SU-DHL-6 (cell line): ENCODE measurements around the gene MEGF6.

Experiments used
- H2AFZ ChIP-seq: fragments of 200-600 bp; sonication (generic); 2 replicates; pipeline ENCODE4 v1.6.1; 2014; ENCODE audit warnings: low read depth, mild to moderate bottlenecking, moderate library complexity, mixed read lengths, antibody characterized with exemption, low read length; ENCODE audit not compliant: severe bottlenecking
- H3F3A ChIP-seq: fragments of 200-600 bp; shearing (Covaris generic); 2 replicates; pipeline ENCODE4 v1.6.0; 2016; ENCODE audit warnings: antibody characterized with exemption, mild to moderate bottlenecking; ENCODE audit not compliant: insufficient read depth
- H3K27ac ChIP-seq: fragments of 200-600 bp; sonication (generic); 2 replicates; pipeline ENCODE4 v1.5.1; 2016; ENCODE audit warnings: low read depth, mild to moderate bottlenecking, low read length, moderate library complexity, mixed read lengths
- H3K27me3 ChIP-seq: fragments of 200-600 bp; sonication (generic), shearing (Covaris generic); 2 replicates; pipeline ENCODE4 v1.6.0; 2014; ENCODE audit warnings: mild to moderate bottlenecking, low read length
- H3K36me3 ChIP-seq: fragments of 200-600 bp; sonication (generic); 2 replicates; pipeline ENCODE4 v1.6.1; 2014; ENCODE audit warnings: mild to moderate bottlenecking, low read length, mixed read lengths
- H3K4me2 ChIP-seq: fragments of 300-600, 200-600 bp; shearing (Covaris generic), sonication (generic); 2 replicates; pipeline ENCODE4 v1.6.0; 2014; ENCODE audit warnings: low read length, low read depth, mild to moderate bottlenecking; ENCODE audit not compliant: poor library complexity, severe bottlenecking
- H3K4me3 ChIP-seq: fragments of 200-600 bp; sonication (generic); 2 replicates; pipeline ENCODE4 v1.5.1; 2014; ENCODE audit warnings: antibody characterized with exemption, low read length, mild to moderate bottlenecking, mixed read lengths; ENCODE audit not compliant: insufficient read depth, poor library complexity, severe bottlenecking
- H3K79me2 ChIP-seq: fragments of 200-600 bp; sonication (generic); 2 replicates; pipeline ENCODE4 v1.6.1; 2014; ENCODE audit warnings: mild to moderate bottlenecking, low read length, moderate library complexity; ENCODE audit not compliant: insufficient read depth
- H3K9ac ChIP-seq: fragments of 200-600 bp; sonication (generic); 2 replicates; pipeline ENCODE4 v1.7.0; 2014; ENCODE audit warnings: mild to moderate bottlenecking, low read length
- H3K9me2 ChIP-seq: fragments of 200-600 bp; sonication (generic); replicated peaks from 2 replicates; pipeline ENCODE4 v1.6.1; 2014; ENCODE audit warnings: low read length; ENCODE audit not compliant: insufficient read depth
- H3K9me3 ChIP-seq: fragments of 200-600 bp; sonication (generic); 2 replicates; pipeline ENCODE4 v1.6.1; 2014; ENCODE audit warnings: low read length, mixed read lengths; ENCODE audit not compliant: insufficient read depth
- H4K20me1 ChIP-seq: fragments of 200-600 bp; sonication (generic); 2 replicates; pipeline ENCODE4 v1.6.1; 2014; ENCODE audit warnings: low read depth, mild to moderate bottlenecking, antibody characterized with exemption, low read length, moderate library complexity, mixed read lengths
- CTCF ChIP-seq: fragments of 200-600 bp; sonication (generic); IDR thresholded peaks from one replicate; pipeline ENCODE4 v1.5.1; 2017; ENCODE audit warnings: antibody characterized with exemption, mild to moderate bottlenecking, low read length, moderate library complexity; ENCODE audit not compliant: insufficient read depth, poor library complexity, severe bottlenecking
- EZH2phosphoT487 ChIP-seq: fragments of 200-600 bp; sonication (generic), shearing (Covaris generic); conservative IDR thresholded peaks from 2 replicates; pipeline ENCODE4 v1.6.1; 2018; ENCODE audit warnings: mild to moderate bottlenecking, antibody characterized with exemption, low read length, moderate library complexity, mixed read lengths

Gene MEGF6

GRCh38 chr1:3590951-3591865 lies 20.1 kb downstream of the MEGF6 start:
- H4K20me1 ChIP-seq, result no peaks in the 10 kb centered on the region
- H2AFZ ChIP-seq, result no peak overlapping the region
- no peaks in the 10 kb centered on the region for H3K9me2 ChIP-seq
- no peaks in the 10 kb centered on the region for H3F3A ChIP-seq
- no peaks in the 10 kb centered on the region for H3K9me3 ChIP-seq
- no peaks in the 10 kb centered on the region for H3K27me3 ChIP-seq
- no peak overlapping the region for H3K4me2 ChIP-seq
- TF ChIP-seq EZH2phosphoT487 (no peak), CTCF (no peak)
- H3K79me2 ChIP-seq, result no peaks in the 10 kb centered on the region
- no peaks in the 10 kb centered on the region for H3K36me3 ChIP-seq
- H3K27ac ChIP-seq, result no peak overlapping the region
- H3K9ac ChIP-seq, result no peak overlapping the region
- no peak overlapping the region for H3K4me3 ChIP-seq

- Histone ChIP-seq H3K27me3 (no peaks in the 10 kb centered on the region), H3K4me2 (no peak overlapping the region), H4K20me1 (no peaks in the 10 kb centered on the region), H3F3A (no peaks in the 10 kb centered on the region), H3K27ac (no peak overlapping the region), H3K4me3 (no peak overlapping the region), H3K79me2 (no peaks in the 10 kb centered on the region), H3K9me2 (no peaks in the 10 kb centered on the region), H2AFZ (no peak overlapping the region), H3K36me3 (no peaks in the 10 kb centered on the region), H3K9me3 (no peaks in the 10 kb centered on the region), H3K9ac (no peak overlapping the region)
- TF ChIP-seq CTCF (no peak), EZH2phosphoT487 (no peak)
Observed at GRCh38 chr1:3590139-3590763, 21.1 kb downstream of the MEGF6 start.

- Histone ChIP-seq H3K9ac (no peak overlapping the region), H3F3A (no peaks in the 10 kb centered on the region), H3K79me2 (no peaks in the 10 kb centered on the region), H2AFZ (no peak overlapping the region), H4K20me1 (no peaks in the 10 kb centered on the region), H3K36me3 (no peaks in the 10 kb centered on the region), H3K9me3 (no peaks in the 10 kb centered on the region), H3K27me3 (no peaks in the 10 kb centered on the region), H3K4me3 (no peak overlapping the region), H3K9me2 (no peaks in the 10 kb centered on the region), H3K4me2 (no peak overlapping the region), H3K27ac (no peak overlapping the region)
- TF ChIP-seq CTCF, result no peak
- TF ChIP-seq EZH2phosphoT487, result no peak
Observed at GRCh38 chr1:3588395-3588794, 22.9 kb downstream of the MEGF6 start.
